NCI-H526 (cell line): ENCODE results near the gene GLT6D1.

ENCODE experiments used
- DNase-seq, 2 experiments: peaks; one replicate each; lab custom pipeline; 2025; lab: John Stamatoyannopoulos, UW

GLT6D1 gene

GRCh38 chr9:135584371-135584770 is 55.0 kb downstream of the GLT6D1 start:
- no peak for DNase-seq

DNA sequence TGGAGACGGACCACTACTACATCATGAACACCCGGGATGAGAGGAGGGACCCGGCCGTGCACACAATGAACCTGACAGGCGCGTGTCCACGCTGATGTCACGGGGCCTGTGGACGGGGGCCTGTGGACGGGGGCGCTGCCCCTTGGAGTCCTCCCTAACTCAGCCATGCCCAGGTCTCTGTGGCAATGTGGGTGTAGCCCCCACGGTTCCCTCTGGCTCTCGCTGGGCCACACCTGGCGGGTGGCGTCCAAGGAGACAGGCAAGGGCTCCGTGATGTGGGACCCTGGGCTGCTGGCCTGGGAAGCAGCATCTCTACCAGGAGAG is 55.7 kb downstream of the GLT6D1 start:
- DNase-seq, result no peak

DNA sequence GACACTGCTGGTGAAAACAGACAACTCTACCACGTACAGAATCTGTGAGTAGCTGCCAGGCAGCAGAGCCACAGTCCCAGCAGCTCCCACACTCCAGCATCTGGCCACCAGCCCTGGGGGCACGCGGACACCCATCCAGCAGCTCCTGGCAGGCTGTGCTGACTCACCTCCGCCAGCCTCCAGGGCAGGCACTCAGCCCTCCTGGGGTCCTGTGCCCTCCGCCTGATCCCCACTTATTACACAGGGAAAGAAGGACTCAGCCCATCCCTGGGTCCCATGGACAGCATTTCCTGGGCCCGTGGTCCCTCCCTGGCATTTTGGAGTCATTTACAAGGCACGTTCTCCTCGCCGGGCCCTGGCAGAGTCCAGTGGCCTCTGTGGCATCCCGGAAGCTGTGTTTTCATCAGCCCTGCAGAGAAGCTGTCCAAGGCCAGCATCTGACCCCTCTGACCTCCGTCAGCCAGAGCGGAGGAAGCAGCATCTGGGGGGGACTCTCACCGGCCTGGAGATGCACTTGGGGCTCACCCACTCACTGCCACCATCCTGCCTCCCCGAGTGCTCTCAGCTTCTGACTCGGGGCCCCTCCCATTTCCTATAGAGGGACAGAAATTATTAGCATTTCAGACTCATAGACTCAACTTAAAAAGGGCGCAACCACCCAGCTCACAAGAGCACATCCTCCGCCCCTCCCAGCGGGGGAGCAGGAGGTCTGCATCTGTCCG is 56.2 kb downstream of the GLT6D1 start:
- no peak for DNase-seq

GRCh38 chr9:135582541-135582940 is 56.8 kb downstream of the GLT6D1 start:
- no peak for DNase-seq

GRCh38 chr9:135581636-135582426 is 57.5 kb downstream of the GLT6D1 start:
- DNase-seq, result no peak

GRCh38 chr9:135580664-135581380 is 58.5 kb downstream of the GLT6D1 start:
- DNase-seq, result no peak

- DNase-seq, result no peak
These were observed 59.3 kb downstream of the GLT6D1 start for GRCh38 chr9:135579889-135580660.

- no peak for DNase-seq
These were observed 60.0 kb downstream of the GLT6D1 start for GRCh38 chr9:135579356-135579755.

GRCh38 chr9:135577256-135577655 is 62.1 kb downstream of the GLT6D1 start:
- no peak for DNase-seq

DNA sequence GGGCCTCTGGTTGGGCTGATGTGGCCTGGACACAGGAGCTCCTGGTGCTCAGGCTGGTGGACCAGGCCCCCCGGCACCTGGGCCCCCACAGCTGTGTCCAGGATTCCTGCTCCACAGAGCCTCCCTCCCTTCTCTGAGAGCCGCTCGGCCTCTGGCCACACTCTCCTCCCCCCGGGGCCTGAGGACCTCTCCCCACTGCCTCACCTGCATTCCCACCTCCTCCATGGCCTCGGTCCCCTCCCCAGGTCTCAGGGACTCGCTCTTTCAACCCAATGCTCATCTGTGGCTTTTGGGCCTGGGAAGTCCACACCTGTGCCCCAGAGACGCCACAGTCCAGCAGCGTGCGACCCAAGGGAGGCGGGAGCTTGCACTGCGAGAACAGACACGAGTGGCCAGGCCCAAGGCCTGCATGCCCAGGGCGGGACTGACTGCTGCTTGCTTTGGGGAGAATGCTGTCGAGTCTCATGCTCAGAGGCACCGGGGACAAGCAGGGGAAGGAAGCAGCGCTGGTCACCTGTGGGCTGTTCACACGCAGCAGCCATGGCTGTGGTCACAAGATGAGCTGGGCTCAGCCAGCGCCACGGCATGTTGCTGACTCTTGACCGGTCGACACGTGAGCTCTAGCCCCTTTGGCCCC is 63.2 kb downstream of the GLT6D1 start:
- no peak for DNase-seq

GRCh38 chr9:135574943-135575342 is 64.4 kb downstream of the GLT6D1 start:
- DNase-seq, result no peak

DNA sequence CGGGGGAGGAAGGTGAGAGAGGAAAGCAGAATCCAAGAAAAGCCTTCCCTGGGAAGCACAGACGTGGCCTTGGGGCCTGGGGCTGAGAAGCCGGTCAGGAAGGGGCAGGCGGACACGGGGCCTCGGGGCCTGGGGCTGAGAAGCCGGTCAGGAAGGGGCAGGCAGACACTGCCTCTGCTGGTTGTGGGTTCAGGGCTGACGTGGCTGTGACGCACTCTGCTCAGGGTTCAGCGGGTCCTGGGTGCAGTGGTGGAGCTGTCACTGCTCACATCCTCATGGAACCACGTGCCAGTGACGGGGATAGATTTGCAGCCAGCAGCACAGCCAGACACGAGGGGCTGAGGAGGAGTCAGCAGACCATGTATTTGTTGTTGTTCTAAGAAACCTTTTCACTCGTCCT is 65.0 kb downstream of the GLT6D1 start:
- DNase-seq, result no peak
